SK-N-MC (cell line): ENCODE data around the gene CAV3.

Experiments
- DNase-seq: peaks from one replicate; pipeline ENCODE4 v3.0.0-alpha.2; 2011; ENCODE audit warnings: low read depth, low spot score
- H3K27ac ChIP-seq: fragments of 200-600 bp; sonication (generic); 2 replicates; pipeline ENCODE4 v1.5.1; 2016; ENCODE audit warnings: mixed run types
- H3K36me3 ChIP-seq: fragments of 200-600 bp; sonication (generic); 2 replicates; pipeline ENCODE4 v1.6.1; 2017; ENCODE audit warnings: antibody characterized with exemption, low read length, mixed read lengths; ENCODE audit not compliant: insufficient read depth
- H3K4me3 ChIP-seq: fragments of 200-600 bp; sonication (generic); 2 replicates; pipeline ENCODE4 v1.5.1; 2016
- H3K9ac ChIP-seq: fragments of 200-600 bp; sonication (generic); 2 replicates; pipeline ENCODE4 v1.8.0; 2017; ENCODE audit warnings: mixed run types, mixed read lengths; ENCODE audit not compliant: insufficient read length
- H3K9me3 ChIP-seq: fragments of 200-600 bp; sonication (generic); 2 replicates; pipeline ENCODE4 v1.6.1; 2017; ENCODE audit warnings: low read depth, mild to moderate bottlenecking, antibody characterized with exemption, low read length, moderate library complexity, mixed read lengths
- EZH2 ChIP-seq: fragments of 200-600 bp; sonication (generic); IDR thresholded peaks from one replicate; pipeline ENCODE4 v1.6.1; 2017; ENCODE audit warnings: antibody characterized with exemption
- FOXP2 ChIP-seq: optimal IDR thresholded peaks from 2 replicates; pipeline ENCODE3; 2011; ENCODE audit warnings: mild to moderate bottlenecking, moderate library complexity; ENCODE audit not compliant: insufficient read depth; ENCODE audit errors: extremely low read length, control extremely low read depth
- POLR2AphosphoS5 ChIP-seq: IDR thresholded peaks from 2 replicates; pipeline ENCODE4 v1.6.1; 2012; ENCODE audit warnings: mild to moderate bottlenecking, low read depth, low read length, borderline replicate concordance

Gene CAV3

DNA sequence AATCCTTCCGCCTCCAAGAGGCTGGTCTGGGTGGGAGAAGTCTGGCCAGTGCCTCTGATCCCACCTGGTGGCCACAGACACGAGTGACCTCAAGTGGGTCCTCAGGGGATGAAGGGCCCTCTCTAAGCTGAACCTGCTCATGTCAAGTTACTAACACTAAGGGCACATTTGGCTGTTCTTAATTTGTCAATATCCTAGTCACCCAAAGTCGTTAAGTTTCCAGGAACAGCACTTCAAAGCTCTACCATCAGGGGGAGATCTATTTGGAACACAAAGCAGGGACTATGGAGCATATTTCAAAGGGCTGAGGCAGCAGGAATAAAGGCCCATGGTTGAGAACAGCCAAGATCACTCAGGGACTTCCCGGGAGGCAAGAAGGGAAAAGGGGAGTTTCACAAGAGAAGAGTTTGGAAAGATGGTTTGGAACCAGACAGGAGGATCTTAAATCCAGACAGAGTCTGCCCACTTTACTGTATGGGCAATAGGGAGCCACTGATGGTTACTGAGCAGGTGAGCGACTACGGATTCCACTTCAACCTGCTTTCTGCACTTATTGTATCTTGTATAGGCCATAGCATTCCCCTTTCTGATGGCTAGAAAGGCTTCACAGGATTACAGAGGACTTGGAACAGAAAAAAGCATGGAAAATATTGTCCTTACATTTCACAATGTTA is 22.1 kb downstream of the CAV3 start:
- Histone ChIP-seq H3K4me3 (no peak overlapping the region), H3K36me3 (no peaks in the 10 kb centered on the region), H3K9me3 (no peaks in the 10 kb centered on the region), H3K27ac (no peak overlapping the region), H3K9ac (no peak overlapping the region)
- TF ChIP-seq POLR2AphosphoS5 (no peak), EZH2 (no peak), FOXP2 (no peak)
- DNase-seq: no peak

DNA sequence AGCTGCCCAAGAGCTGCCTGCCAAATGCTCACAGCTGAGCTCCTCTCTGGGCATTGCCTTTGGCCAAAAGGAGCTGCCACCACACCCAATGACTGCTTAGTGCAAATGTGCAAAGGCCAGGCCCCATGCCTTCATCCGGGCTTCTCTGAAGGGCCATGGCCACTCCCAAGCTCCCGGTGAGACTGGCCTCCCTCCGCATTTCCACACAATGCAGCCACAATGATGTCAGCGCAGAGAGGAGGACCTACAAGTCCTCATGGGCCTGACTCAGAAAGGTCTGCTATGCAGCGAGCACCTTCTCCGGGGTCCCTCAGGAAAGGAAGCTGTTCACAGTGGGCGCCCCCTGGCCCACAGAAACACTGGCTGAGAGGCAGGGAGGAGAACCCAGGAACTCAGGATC is 23.1 kb downstream of the CAV3 start:
- H3K9me3 ChIP-seq: no peaks in the 10 kb centered on the region
- no peak overlapping the region for H3K4me3 ChIP-seq
- no peak overlapping the region for H3K27ac ChIP-seq
- no peak overlapping the region for H3K9ac ChIP-seq
- DNase-seq: no peak
- TF ChIP-seq EZH2: no peak
- TF ChIP-seq POLR2AphosphoS5: no peak
- TF ChIP-seq FOXP2: no peak
- H3K36me3 ChIP-seq: no peaks in the 10 kb centered on the region

DNA sequence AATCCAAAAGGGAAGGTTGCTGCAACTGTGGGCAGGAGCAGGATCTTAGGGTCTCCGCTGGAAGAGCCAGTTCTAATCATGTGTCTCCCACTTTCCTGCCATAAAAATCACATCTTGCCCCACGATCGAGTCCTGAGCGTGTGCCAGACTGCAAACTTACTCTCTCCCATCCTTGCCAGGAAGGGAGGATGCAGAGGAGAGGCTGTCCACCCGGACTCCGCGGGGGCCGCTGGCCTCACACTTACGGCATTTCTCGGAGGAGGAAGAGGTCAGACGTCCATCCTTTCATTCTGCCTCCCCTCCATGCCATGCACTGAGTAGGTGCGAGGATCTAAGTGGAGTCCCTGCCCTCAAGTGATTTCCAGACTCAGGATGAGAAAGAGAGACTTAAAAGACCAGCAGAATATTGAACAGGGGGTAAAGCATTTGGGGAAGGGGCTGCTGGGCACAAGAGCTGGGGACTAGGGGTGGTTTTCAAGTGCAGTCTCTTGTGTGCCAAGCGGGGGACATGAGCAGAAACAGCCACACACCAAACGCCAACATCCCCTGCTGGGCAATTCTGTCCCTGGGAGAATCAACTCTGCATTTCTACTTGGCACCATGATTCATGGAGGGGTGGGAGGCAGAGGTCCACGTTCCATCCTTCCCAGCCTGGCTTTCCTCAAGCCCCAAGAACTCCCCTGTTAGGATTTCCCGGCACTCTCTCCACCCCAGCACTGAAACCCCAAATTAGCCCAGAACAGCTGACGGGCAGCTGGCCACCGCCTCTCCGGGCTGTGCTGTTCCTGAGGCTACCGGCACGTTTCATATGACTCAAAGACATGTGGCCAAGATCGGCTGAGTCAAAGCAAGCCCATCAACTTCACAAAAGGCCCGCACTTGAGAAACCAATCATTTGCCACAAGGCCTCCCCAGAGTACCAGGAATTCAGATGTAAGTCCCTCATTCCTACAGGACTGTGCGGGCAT is 24.2 kb downstream of the CAV3 start:
- DNase-seq: no peak

DNA sequence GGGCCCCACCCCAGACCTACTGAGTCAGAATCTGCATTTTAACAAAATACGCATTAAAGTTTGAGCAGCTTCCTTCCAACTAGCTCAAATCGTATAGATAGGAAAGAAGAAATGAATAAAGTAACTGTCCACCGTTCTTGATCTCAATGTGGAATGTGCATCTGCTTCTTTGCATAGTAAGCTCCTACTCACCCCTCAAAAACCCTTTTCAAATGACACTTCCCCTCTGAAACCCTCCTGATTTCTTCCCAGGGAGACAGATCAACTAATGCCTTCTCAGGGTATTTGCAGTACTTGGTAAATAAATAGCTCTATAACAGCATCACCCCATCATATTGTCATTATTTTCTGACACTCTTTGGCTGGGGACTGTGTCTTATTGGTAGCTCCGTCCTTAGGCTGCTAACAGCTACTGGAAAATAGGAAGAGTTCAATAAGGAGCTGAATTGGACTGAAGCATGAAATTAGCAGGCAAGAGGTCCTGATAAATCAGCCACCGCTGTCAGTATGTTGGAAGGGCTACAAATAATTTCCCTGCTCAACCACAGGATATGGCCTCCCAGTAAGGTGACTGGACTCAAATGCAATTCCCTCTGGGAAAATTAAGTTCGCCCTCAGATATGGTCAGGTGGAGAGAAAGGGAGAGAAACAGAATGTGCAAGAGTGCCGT is 25.6 kb downstream of the CAV3 start:
- H3K9ac ChIP-seq: no peak overlapping the region
- TF ChIP-seq FOXP2: no peak
- no peak for TF ChIP-seq EZH2
- TF ChIP-seq POLR2AphosphoS5: no peak
- no peak for DNase-seq

More for the DNA sequence above, 24.2 kb downstream of the CAV3 start:
- no peak overlapping the region for H3K4me3 ChIP-seq
- H3K9ac ChIP-seq: no peak overlapping the region
- no peaks in the 10 kb centered on the region for H3K9me3 ChIP-seq
- H3K27ac ChIP-seq: no peak overlapping the region
- H3K36me3 ChIP-seq: no peaks in the 10 kb centered on the region
- TF ChIP-seq POLR2AphosphoS5 (no peak), FOXP2 (no peak), EZH2 (no peak)

DNA sequence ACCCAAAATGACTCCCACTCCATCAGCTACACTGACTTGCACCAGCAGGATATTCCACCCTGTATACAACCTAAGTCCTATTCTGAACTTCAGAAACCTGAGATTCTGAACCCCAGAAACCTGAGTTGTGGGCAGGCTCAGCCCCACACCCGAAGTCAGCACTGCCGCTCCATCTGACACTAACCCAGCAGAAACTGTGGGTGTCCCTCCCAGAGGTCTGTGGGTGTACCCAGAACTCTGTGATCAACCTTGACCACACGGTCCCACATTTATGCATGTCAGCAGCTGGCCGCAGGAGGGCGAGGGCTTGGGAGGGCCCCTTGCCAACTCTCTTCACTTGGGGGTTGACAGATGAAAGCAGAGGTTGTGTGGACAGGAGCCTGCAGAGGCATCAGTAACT is 26.5 kb downstream of the CAV3 start:
- Histone ChIP-seq H3K9ac (no peak overlapping the region), H3K36me3 (no peaks in the 10 kb centered on the region), H3K4me3 (no peak overlapping the region), H3K27ac (no peak overlapping the region), H3K9me3 (no peaks in the 10 kb centered on the region)
- DNase-seq: no peak
- TF ChIP-seq POLR2AphosphoS5 (no peak), EZH2 (no peak), FOXP2 (no peak)

More for the DNA sequence above, 25.6 kb downstream of the CAV3 start:
- no peaks in the 10 kb centered on the region for H3K9me3 ChIP-seq
- H3K27ac ChIP-seq: no peak overlapping the region
- no peak overlapping the region for H3K4me3 ChIP-seq
- H3K36me3 ChIP-seq: no peaks in the 10 kb centered on the region

DNA sequence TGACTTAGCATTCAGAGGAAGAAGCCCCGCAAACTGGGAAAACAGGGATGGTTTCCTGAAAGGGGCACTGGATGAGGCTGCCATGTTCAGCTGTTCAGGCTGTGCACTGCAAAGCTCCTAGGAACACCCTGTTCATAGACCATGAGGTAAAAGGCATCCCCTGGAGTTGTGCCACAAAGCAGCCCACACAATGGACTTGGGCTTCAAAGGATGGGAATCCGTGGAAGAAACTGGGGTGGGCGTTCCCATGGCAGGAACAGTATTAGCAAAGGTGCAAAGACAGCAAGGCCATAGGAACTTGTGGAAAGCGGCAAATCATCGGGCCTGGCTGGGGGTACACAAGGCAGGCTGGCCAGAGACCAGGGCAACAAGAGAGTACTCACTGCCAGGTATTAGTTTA is 26.9 kb downstream of the CAV3 start:
- Histone ChIP-seq H3K9ac (no peak overlapping the region), H3K27ac (no peak overlapping the region), H3K9me3 (no peaks in the 10 kb centered on the region), H3K4me3 (no peak overlapping the region), H3K36me3 (no peaks in the 10 kb centered on the region)
- DNase-seq: no peak
- no peak for TF ChIP-seq FOXP2
- TF ChIP-seq EZH2: no peak
- TF ChIP-seq POLR2AphosphoS5: no peak

DNA sequence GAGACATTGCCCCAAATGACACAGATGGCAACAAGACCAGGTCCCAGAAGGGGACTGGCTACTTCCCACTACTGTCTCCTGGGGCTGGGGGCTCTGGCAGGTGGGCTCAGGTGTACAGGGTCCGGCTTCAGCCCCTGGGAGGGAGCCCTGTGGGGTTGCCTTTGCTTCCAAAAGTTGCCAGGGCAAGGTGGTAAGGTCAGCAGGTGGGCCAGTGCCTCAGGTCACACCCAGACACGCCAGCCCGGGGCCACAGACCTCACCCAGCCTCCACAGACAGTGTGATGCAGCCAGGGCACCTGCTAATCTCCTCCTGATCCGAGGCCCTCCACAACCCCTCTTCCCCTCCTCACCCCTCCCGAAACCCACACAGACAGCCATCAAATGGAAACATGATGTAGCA is 28.3 kb downstream of the CAV3 start:
- DNase-seq: no peak
- H3K4me3 ChIP-seq: no peak overlapping the region
- no peaks in the 10 kb centered on the region for H3K36me3 ChIP-seq
- no peak overlapping the region for H3K27ac ChIP-seq
- TF ChIP-seq POLR2AphosphoS5 (no peak), EZH2 (no peak), FOXP2 (no peak)
- no peak overlapping the region for H3K9ac ChIP-seq
- H3K9me3 ChIP-seq: no peaks in the 10 kb centered on the region
